K562 (cell line): ENCODE data around the gene ARHGEF4. TPM values are rescaled to one million over a fixed set of nuclear protein-coding genes. Genes with fewer than 3 reads are reported as not detected.

ENCODE experiments used
- ATAC-seq: fragments of 200-7000 bp; cut with Tn5 transposase; 3 replicates; pipeline ENCODE4 v1.9.1; 2020; ENCODE audit warnings: moderate library complexity
- BruUV-seq: library from RNA; stranded (reverse); fragments of 400-500 nt; replicated peaks from 2 replicates; lab custom pipeline; 2021; lab: Mats Ljungman, UMichigan
- CTCF ChIA-PET: fragments of 300-600 bp; formaldehyde crosslinking; extraction: SDS; loops from one replicate; lab custom pipeline; 2021; ENCODE audit warnings: low intra/inter-chr PET ratio; lab: Yijun Ruan, JAX
- POLR2A ChIA-PET: fragments of 300-600, 350-650 bp; sonication (Branson Sonifier 250); formaldehyde crosslinking; extraction: SDS; loops from one replicate; lab custom pipeline; 2021; ENCODE audit warnings: antibody characterized with exemption, inconsistent platforms; lab: Yijun Ruan, JAX
- DNase-seq, 4 experiments: peaks; one replicate each; pipeline versions ENCODE4 v3.0.0 to v3.0.0-alpha.2; 2011 to 2018; ENCODE audit warnings: low spot score in 3 of 4, mixed read lengths in 3 of 4; ENCODE audit errors: extremely low read depth in 1 of 4
- FAIRE-seq: peaks from 2 replicates; lab custom pipeline; 2011; peaks lifted over from hg19 to GRCh38; lab: Jason Lieb, UNC
- H2AFZ ChIP-seq: 2 replicates; pipeline ENCODE4 v1.6.0; 2011; ENCODE audit warnings: low read depth, low read length, control low read depth, inconsistent platforms
- H3K27ac ChIP-seq: fragments of 200-600 bp; 3 replicates; pipeline ENCODE4 v1.8.0; 2011; ENCODE audit warnings: low read depth, mild to moderate bottlenecking, control low read depth, inconsistent platforms, low read length, moderate library complexity, mixed read lengths; ENCODE audit errors: extremely low read depth
- H3K27me3 ChIP-seq, 2 experiments: fragments of 300-600 bp in 1 of 2; 2 replicates in 1 of 2; 3 replicates in 1 of 2; pipeline versions ENCODE4 v1.6.0 to v1.8.0; 2011; ENCODE audit warnings: inconsistent platforms in 2 of 2, low read length in 2 of 2, mild to moderate bottlenecking in 1 of 2, mixed read lengths in 1 of 2, moderate library complexity in 1 of 2; ENCODE audit not compliant: control insufficient read depth in 2 of 2, insufficient read depth in 2 of 2
- H3K36me3 ChIP-seq: fragments of 300-600 bp; 3 replicates; pipeline ENCODE4 v1.8.0; 2011; ENCODE audit warnings: mild to moderate bottlenecking, low read length, inconsistent platforms; ENCODE audit not compliant: control insufficient read depth, insufficient read depth
- H3K4me1 ChIP-seq, 2 experiments: fragments of 200-600 bp in 1 of 2; replicated peaks in 1 of 2; 2 replicates in 1 of 2; 3 replicates in 1 of 2; pipeline versions ENCODE4 v1.5.1 to v1.8.0; 2011; ENCODE audit warnings: inconsistent platforms in 2 of 2, low read length in 2 of 2, mild to moderate bottlenecking in 1 of 2, mixed read lengths in 1 of 2, moderate library complexity in 1 of 2; ENCODE audit not compliant: control insufficient read depth in 2 of 2, insufficient read depth in 2 of 2
- H3K4me2 ChIP-seq: 2 replicates; pipeline ENCODE4 v1.6.1; 2011; ENCODE audit warnings: low read length, control low read depth, inconsistent platforms, mixed read lengths; ENCODE audit not compliant: insufficient read depth
- H3K4me3 ChIP-seq: fragments of 200-600 bp; sonication (generic), shearing (Covaris generic); 2 replicates; pipeline ENCODE4 v1.5.1; 2016; ENCODE audit warnings: control low read depth, inconsistent platforms
- H3K79me2 ChIP-seq: fragments of 200-600 bp; 3 replicates; pipeline ENCODE4 v1.8.0; 2011; ENCODE audit warnings: low read length, inconsistent platforms; ENCODE audit not compliant: control insufficient read depth, insufficient read depth
- H3K9ac ChIP-seq, 2 experiments: 2 replicates each; pipeline versions ENCODE4 v1.6.0 to v1.6.1; 2011; ENCODE audit warnings: low read depth in 2 of 2, low read length in 2 of 2, control low read depth in 1 of 2, inconsistent platforms in 1 of 2, mild to moderate bottlenecking in 1 of 2, mixed read lengths in 1 of 2; ENCODE audit not compliant: insufficient read depth in 1 of 2
- H3K9me1 ChIP-seq: one replicate; pipeline ENCODE4 v1.6.0; 2011; ENCODE audit warnings: inconsistent platforms, mild to moderate bottlenecking, low read length, moderate library complexity; ENCODE audit not compliant: control insufficient read depth, insufficient read depth
- H3K9me3 ChIP-seq: replicated peaks from 2 replicates; pipeline ENCODE4 v1.5.1; 2011; ENCODE audit warnings: low read depth, low read length, inconsistent platforms; ENCODE audit not compliant: control insufficient read depth, insufficient read depth
- H4K20me1 ChIP-seq: replicated peaks from 2 replicates; pipeline ENCODE4 v1.6.1; 2011; ENCODE audit warnings: low read length, inconsistent platforms, mixed read lengths; ENCODE audit not compliant: control insufficient read depth, insufficient read depth
- CREB1 ChIP-seq, 2 experiments: sonication (generic) in 1 of 2; formaldehyde crosslinking in 1 of 2; IDR thresholded peaks; 2 replicates each; pipeline versions ENCODE4 v1.6.1 to v1.8.0; 2012 to 2022; ENCODE audit warnings: inconsistent platforms in 1 of 2, mild to moderate bottlenecking in 1 of 2, missing genetic modification reagents in 1 of 2, moderate library complexity in 1 of 2
- FIP1L1 ChIP-seq: fragments of 200-400 bp; formaldehyde crosslinking; IDR thresholded peaks from 2 replicates; pipeline ENCODE4 v1.6.1; 2018; ENCODE audit warnings: mild to moderate bottlenecking, low read depth, low read length; ENCODE audit not compliant: poor library complexity, severe bottlenecking
- MCM7 ChIP-seq, 2 experiments: fragments of 450-650 bp; IDR thresholded peaks; 2 replicates each; pipeline ENCODE4 v1.6.1; 2016 to 2018
- SAFB2 ChIP-seq: fragments of 200-400 bp; formaldehyde crosslinking; IDR thresholded peaks from 2 replicates; pipeline ENCODE4 v1.6.1; 2018; ENCODE audit warnings: borderline replicate concordance, low read length, low read depth, moderate library complexity; ENCODE audit not compliant: severe bottlenecking
- WGBS: fragments of 100-300 bp; shearing (Covaris generic); methylation state at CpG from one replicate; pipeline ENCODE4 v1.1.6; 2016; ENCODE audit warnings: low coverage, mixed read lengths; ENCODE audit not compliant: insufficient coverage; ENCODE audit errors: missing lambda C conversion rate; 5-methylcytosine and 5-hydroxymethylcytosine counted together
- in situ Hi-C: fragments of 300-500 bp; cut with MboI; formaldehyde crosslinking; loops from 4 replicates; pipeline ENCODE4 v1.15.0; 2018; ENCODE audit warnings: inconsistent platforms, mixed read lengths
- intact Hi-C: fragments of 100-400 bp; cut with micrococcal nuclease; formaldehyde crosslinking; loops from 2 replicates; pipeline ENCODE4 v1.14.2; 2022
- polyA plus RNA-seq, 8 experiments: library from polyadenylated mRNA; depleted of rRNA in 4 of 8; stranded (reverse) in 5 of 8; unstranded in 3 of 8; fragments of >200 nt; fragmentation: Nextera tagmentation in 2 of 8; fragmentation: Illumina TruSeq in 1 of 8; extraction: Ambion mirVana in 2 of 8; extraction: Trizol in 1 of 8; gene quantifications; 2 replicates each; pipeline versions ENCODE4 v1.2.1 to v1.2.3, GENCODE V29; 2011 to 2014; ENCODE audit warnings: inconsistent platforms in 1 of 8, missing spikeins in 1 of 8
- total RNA-seq, 7 experiments: library from RNA; depleted of rRNA in 6 of 7; stranded (reverse); fragments of >200 nt in 6 of 7; fragmentation: Illumina TruSeq in 2 of 7; extraction: Trizol in 2 of 7; gene quantifications; 2 replicates each; pipeline versions ENCODE4 v1.2.1 to v1.2.3, GENCODE V29; 2011 to 2021; ENCODE audit warnings: low replicate concordance in 1 of 7

The ARHGEF4 gene
- total and polyA plus RNA-seq, 9 of the 15 experiments (the other 6 are each of a cell fraction or from before 2014, with no cell fraction given) = not detected

DNA sequence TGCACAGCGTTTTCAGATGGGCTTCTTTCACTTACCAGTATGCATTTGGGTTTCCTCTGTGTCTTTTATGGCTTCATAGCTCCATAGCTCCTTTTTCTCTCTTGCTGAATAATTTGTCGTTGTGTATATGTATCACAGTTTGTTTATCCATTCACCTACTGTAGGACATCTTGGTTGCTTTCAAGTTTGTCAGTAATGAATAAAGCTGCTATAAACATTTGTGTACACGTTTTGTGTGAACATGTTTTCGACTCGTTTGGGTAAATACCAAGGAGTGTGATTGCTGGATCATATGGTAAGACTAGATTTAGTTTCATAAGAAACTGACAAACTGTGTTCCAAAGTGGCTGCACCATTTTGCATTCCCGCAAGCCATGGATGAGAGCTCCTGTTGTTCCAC is 161.8 kb downstream of the ARHGEF4 start:
- no peak overlapping the region for H2AFZ ChIP-seq
- H3K9ac ChIP-seq = no peak overlapping the region
- H3K9me3 ChIP-seq = no peaks in the 10 kb centered on the region
- TF ChIP-seq SAFB2 = no peak
- TF ChIP-seq CREB1 (IDR thresholded peaks at IDR 0.05) = no peak
- no peak for TF ChIP-seq CREB1 (CRISPR knock-in tag; IDR thresholded peaks at IDR 0.05)
- TF ChIP-seq MCM7 (IDR thresholded peaks at IDR 0.05) = no peak
- TF ChIP-seq, all 486 proteins: peak for 0
- ATAC-seq = no peak
- Histone ChIP-seq H3K4me1 (no peaks in the 10 kb centered on the region), H3K79me2 (no peaks in the 10 kb centered on the region), H3K36me3 (no peaks in the 10 kb centered on the region), H3K4me3 (no peak overlapping the region), H3K27me3 (peaks cover 21 to 32% of the 10 kb centered on the region in 2 experiments), H3K4me2 (no peak overlapping the region), H4K20me1 (no peaks in the 10 kb centered on the region), H3K9me1 (no peaks in the 10 kb centered on the region), H3K27ac (no peak overlapping the region)
- FAIRE-seq = no peak
- POLR2A ChIA-PET = interaction anchor here (1.2 kb wide), 1 partner anchor 9 kb away, joined by 3 read pairs; no protein-coding TSS in a partner anchor
- no TSS peak for BruUV-seq
- CTCF ChIA-PET = no interaction called here
- WGBS = 2% methylated on average over 6 of the region's 6 CpGs
- no peak for DNase-seq
- in situ Hi-C loops (no loop called here), intact Hi-C loops (no loop called here)

DNA sequence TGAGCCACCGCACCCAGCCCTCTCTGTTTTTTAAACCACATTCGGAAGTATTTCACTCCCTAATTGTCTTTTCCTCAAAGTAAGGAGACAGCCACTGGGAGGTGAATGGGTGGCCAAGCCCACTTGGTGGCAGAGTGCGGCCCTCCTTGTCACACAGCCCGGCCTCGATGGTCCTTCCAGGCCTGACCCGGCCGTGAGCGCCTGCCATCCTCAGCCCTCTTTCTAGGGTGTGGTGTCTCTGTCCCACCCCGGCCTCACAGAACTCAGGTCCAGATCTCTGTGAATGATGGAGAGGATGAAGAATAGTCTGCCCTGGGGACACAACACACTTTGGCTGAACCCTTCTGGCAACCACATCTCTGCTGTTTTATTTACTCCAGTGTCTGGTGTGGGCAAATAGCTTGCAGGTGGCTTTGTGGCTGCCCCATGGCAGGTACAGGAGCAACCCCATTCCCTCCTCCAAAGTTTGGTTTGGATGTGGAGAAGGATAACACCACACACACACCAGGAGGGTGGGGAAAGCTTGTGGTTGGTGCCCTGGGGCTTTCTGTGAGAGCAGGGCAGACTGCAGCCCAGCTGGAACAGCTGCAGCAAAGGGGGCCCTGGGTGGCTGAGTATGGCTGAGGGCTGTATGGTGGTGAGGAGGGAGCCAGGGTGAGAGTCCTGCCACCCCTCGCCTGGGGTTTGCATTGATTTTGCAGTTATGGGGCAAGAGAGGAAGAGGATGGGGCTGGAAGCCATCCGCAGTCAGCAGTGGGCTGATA is 167.9 kb downstream of the ARHGEF4 start:
- no peak for FAIRE-seq
- TF ChIP-seq FIP1L1 = no peak
- Histone ChIP-seq H3K9me3 (no peaks in the 10 kb centered on the region), H4K20me1 (no peaks in the 10 kb centered on the region), H3K4me2 (no peak overlapping the region), H3K79me2 (no peaks in the 10 kb centered on the region), H3K27me3 (peaks cover 40 to 52% of the 10 kb centered on the region in 2 experiments), H3K9ac (no peak overlapping the region), H3K9me1 (no peaks in the 10 kb centered on the region), H3K27ac (no peak overlapping the region), H3K4me1 (no peaks in the 10 kb centered on the region), H2AFZ (no peak overlapping the region), H3K36me3 (no peaks in the 10 kb centered on the region), H3K4me3 (no peak overlapping the region)
- intact Hi-C loops (loop anchor here (10.0 kb wide), 1 partner anchor 390 kb away; no protein-coding TSS in a partner anchor), in situ Hi-C loops (no loop called here)
- ATAC-seq = no peak
- BruUV-seq = no TSS peak
- 2% methylated on average over 11 of the region's 11 CpGs for WGBS
- CTCF ChIA-PET = no interaction called here
- POLR2A ChIA-PET = interaction anchor here (0.6 to 1.5 kb wide), 3 partner anchors 9 to 37 kb away, joined by 3 to 4 read pairs (median 3); no protein-coding TSS in a partner anchor
- DNase-seq = no peak
